CD4-positive, CD25-positive, alpha-beta regulatory T cell (primary cell): ENCODE measurements around the gene KLHDC10. TPM values are rescaled to one million over a fixed set of nuclear protein-coding genes. Genes with fewer than 3 reads are reported as not detected.

Source experiments
- ATAC-seq, 2 donors: fragments of 150-1000 bp; cut with Tn5 transposase; one replicate each; pipeline ENCODE4 v1.10.0; 2021; ENCODE audit warnings: low read depth in 2 of 2, moderate number of reproducible peaks in 2 of 2, moderate library complexity in 1 of 2
- DNase-seq, 3 donors: peaks; one replicate each; pipeline versions ENCODE4 v3.0.0 to v3.0.0-alpha.2; 2012 to 2022; ENCODE audit warnings: mixed read lengths in 1 of 3
- H3K27ac ChIP-seq: one replicate; pipeline ENCODE4 v1.7.0; 2013; ENCODE audit warnings: mild to moderate bottlenecking, low read length; ENCODE audit not compliant: insufficient read depth, poor library complexity, severe bottlenecking
- H3K27me3 ChIP-seq: one replicate; pipeline ENCODE4 v1.7.0; 2013; ENCODE audit warnings: low read length; ENCODE audit not compliant: control insufficient read depth, insufficient read depth
- H3K36me3 ChIP-seq: one replicate; pipeline ENCODE4 v1.7.0; 2013; ENCODE audit warnings: mild to moderate bottlenecking, low read length, moderate library complexity; ENCODE audit not compliant: control insufficient read depth, insufficient read depth
- H3K4me1 ChIP-seq: 2 replicates; pipeline ENCODE4 v1.7.0; 2013; ENCODE audit warnings: mild to moderate bottlenecking, low read length; ENCODE audit not compliant: insufficient read depth, control insufficient read depth, poor library complexity, severe bottlenecking
- H3K4me3 ChIP-seq: one replicate; pipeline ENCODE4 v1.7.0; 2013; ENCODE audit warnings: low read depth, mild to moderate bottlenecking, low read length, moderate library complexity
- H3K9me3 ChIP-seq, 2 experiments: 1 replicate in 1 of 2; 2 replicates in 1 of 2; pipeline ENCODE4 v1.7.0; 2013; ENCODE audit warnings: low read length in 2 of 2, mild to moderate bottlenecking in 1 of 2, moderate library complexity in 1 of 2; ENCODE audit not compliant: control insufficient read depth in 2 of 2
- H3K27ac Mint-ChIP-seq, 3 donors: one replicate each; pipeline ENCODE4 v1.8.0; 2020 to 2022; ENCODE audit warnings: mild to moderate bottlenecking in 3 of 3, mixed read lengths in 3 of 3, moderate library complexity in 2 of 3
- H3K27me3 Mint-ChIP-seq: one replicate; pipeline ENCODE4 v1.8.0; 2022; ENCODE audit warnings: mild to moderate bottlenecking, mixed read lengths
- H3K36me3 Mint-ChIP-seq: one replicate; pipeline ENCODE4 v1.8.0; 2020; ENCODE audit warnings: mixed read lengths
- H3K4me1 Mint-ChIP-seq, 4 donors: one replicate each; pipeline ENCODE4 v1.8.0; 2020 to 2022; ENCODE audit warnings: mixed read lengths in 4 of 4, mild to moderate bottlenecking in 1 of 4
- H3K4me3 Mint-ChIP-seq, 4 donors: one replicate each; pipeline ENCODE4 v1.8.0; 2020 to 2022; ENCODE audit warnings: mild to moderate bottlenecking in 4 of 4, mixed read lengths in 4 of 4, moderate library complexity in 3 of 4
- H3K9me3 Mint-ChIP-seq, 7 donors: one replicate each; pipeline ENCODE4 v1.8.0; 2020 to 2022; ENCODE audit warnings: mixed read lengths in 7 of 7, mild to moderate bottlenecking in 3 of 7, moderate library complexity in 2 of 7
- polyA plus RNA-seq, 4 donors: library from polyadenylated mRNA; unstranded; fragments of 300-500 nt; fragmentation: Illumina TruSeq; gene quantifications; one replicate each; pipeline ENCODE4 v1.2.3, GENCODE V29; 2021
- total RNA-seq: library from RNA; stranded (reverse); gene quantifications from one replicate; pipeline ENCODE4 v1.2.3, GENCODE V29; 2022

The KLHDC10 gene
- total and polyA plus RNA-seq, 5 donors from 2014 or later: 1.3 to 16.8 (median 2.4) TPM

DNA sequence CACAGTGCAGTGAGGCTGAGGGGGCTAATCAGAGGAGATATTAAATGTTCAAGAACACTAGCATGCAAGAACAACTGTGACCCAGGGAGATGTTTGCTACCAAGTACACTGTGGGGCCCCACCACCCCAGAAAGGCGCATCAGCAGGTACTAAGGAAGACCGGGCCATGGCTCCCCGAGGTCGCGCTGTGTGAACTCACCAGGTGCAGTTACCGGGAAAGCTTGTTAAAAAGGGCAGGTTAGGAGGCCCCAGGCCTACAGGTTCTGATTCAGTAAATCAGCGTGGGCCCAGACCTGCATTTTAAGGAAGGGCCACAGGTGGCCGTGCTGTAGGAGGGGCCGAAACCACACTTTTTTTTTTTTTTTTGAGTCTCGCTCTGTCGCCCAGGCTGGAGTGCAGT is 80.3 kb downstream of the KLHDC10 start:
- Histone ChIP-seq H3K36me3 (no peaks in the 10 kb centered on the region), H3K9me3 (no peaks in the 10 kb centered on the region), H3K4me3 (no peak overlapping the region), H3K4me1 (no peaks in the 10 kb centered on the region), H3K27me3 (no peaks in the 10 kb centered on the region), H3K27ac (no peak overlapping the region)
- Mint-ChIP-seq H3K27me3 (no peaks in the 10 kb centered on the region), H3K9me3 (peaks cover 0 to 3% (median 0%) of the 10 kb centered on the region in 7 donors), H3K27ac (peak overlapping the region in 1 of 3 donors; percentile 57), H3K4me3 (no peak overlapping the region), H3K4me1 (no peaks in the 10 kb centered on the region), H3K36me3 (no peaks in the 10 kb centered on the region)
- ATAC-seq (no peak), DNase-seq (no peak)

DNA sequence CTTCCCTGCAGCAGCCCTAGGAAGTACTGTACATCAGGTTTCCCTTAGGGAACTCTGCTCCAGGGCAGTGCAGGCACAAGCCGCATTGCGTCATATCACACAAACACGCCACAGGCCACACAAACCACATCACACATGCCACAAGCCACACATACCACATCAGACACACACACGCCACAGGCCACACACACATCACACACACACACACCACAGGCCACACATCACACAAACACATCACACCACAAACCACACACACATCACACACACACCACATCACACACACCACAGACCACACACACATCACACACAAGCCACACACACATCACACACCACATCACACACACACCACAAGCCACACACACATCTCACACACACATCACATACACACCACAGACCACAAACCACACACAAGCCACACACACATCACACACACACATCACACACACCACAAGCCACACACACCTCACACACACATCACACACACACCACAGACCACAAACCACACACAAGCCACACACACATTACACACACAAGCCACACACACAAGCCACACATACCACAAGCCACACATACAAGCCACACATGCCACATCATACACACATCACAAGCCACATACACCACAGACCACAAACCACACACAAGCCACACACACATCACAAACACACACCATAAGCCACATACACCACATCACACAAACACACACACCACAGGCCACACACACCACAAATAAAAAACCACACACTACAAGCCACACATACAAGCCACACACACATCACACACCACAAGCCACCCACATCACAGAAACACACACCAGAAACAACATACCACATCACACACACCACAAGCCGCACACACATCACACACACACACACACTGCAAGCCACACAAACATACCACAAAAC is 81.5 kb downstream of the KLHDC10 start:
- Histone ChIP-seq H3K4me1 (no peaks in the 10 kb centered on the region), H3K27me3 (no peaks in the 10 kb centered on the region), H3K4me3 (no peak overlapping the region), H3K9me3 (peaks cover 0 to 4% of the 10 kb centered on the region in 2 experiments), H3K36me3 (no peaks in the 10 kb centered on the region), H3K27ac (no peak overlapping the region)
- H3K27ac Mint-ChIP-seq: no peak overlapping the region
- no peaks in the 10 kb centered on the region for H3K4me1 Mint-ChIP-seq
- peaks cover 0 to 3% (median 0%) of the 10 kb centered on the region in 7 donors for H3K9me3 Mint-ChIP-seq
- no peak overlapping the region for H3K4me3 Mint-ChIP-seq
- peak in 2 of 3 donors; percentile 20 to 33 for DNase-seq
- H3K27me3 Mint-ChIP-seq: no peaks in the 10 kb centered on the region
- ATAC-seq: peak; percentile 23 to 36
- no peaks in the 10 kb centered on the region for H3K36me3 Mint-ChIP-seq

DNA sequence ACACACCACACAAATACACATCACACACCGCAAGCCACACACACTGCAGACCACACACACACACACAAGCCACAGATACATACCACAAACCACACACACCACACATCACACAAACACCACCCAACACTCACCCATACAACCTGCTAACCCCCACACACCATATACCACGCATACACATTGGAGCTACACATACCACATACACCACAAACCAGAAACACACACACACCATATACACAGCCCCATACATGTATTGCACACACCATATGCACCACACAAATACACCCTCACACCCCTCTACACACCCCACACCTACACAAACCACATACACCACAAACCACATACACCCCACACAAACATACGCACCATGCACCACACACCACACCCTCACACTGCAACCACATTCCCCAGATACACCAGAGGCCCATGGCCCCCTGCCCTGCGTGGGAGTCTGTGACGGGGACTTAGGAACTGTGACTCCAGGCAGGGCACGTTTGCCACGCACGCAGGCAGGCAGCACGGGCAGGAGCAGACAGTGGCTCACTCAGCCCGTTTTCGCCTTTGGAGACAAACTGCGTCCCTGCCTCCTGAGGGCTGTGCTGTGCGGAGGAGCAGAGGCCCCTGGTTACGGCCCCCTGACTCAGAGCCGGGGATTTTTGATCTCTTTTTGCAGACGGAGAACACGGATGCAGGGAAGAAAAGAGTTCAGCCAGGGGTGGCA is 82.3 kb downstream of the KLHDC10 start:
- Mint-ChIP-seq H3K4me3 (no peak overlapping the region), H3K27ac (no peak overlapping the region), H3K9me3 (peaks cover 0 to 3% (median 0%) of the 10 kb centered on the region in 7 donors), H3K27me3 (no peaks in the 10 kb centered on the region), H3K36me3 (peaks cover 4% of the 10 kb centered on the region), H3K4me1 (no peaks in the 10 kb centered on the region)
- H3K4me3 ChIP-seq: no peak overlapping the region
- H3K9me3 ChIP-seq: peaks cover 0 to 4% of the 10 kb centered on the region in 2 experiments
- H3K4me1 ChIP-seq: no peaks in the 10 kb centered on the region
- H3K27me3 ChIP-seq: no peaks in the 10 kb centered on the region
- ATAC-seq: no peak
- H3K27ac ChIP-seq: no peak overlapping the region
- no peaks in the 10 kb centered on the region for H3K36me3 ChIP-seq
- DNase-seq: no peak

DNA sequence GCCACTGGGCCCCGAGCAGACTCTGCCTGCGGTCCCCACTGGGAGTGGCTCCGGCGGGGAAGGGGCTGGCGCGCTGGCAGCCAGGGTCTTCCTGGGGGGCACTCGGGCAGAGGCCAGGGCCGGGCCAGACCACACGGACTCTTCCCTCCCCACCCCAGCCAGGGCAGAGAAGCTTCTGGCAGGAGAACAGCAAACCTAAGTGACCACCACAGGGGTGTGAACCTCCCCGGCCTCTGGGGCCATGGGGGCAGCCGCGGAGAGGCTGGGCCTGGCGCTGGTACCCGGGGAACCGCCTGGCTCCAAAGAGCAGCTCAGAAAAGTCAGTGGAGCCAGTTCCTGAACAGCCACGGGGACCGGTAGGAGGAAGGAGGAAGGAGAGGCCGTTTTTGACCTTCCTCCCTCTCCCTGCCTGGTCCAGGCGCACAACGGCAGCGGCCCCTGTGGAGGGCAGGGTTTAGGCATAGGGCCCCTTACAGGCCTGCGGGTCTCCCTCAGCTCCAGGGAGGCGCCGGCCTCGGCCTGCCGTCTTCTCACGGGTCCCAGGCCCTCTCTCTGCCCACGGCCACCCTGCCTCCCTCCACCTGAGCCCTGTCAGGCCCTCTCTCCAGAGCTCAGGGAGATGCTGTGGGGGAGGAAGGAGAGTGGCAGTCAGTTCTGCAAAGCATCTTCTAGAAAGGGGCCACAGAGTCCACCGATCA is 83.0 kb downstream of the KLHDC10 start:
- Histone ChIP-seq H3K36me3 (no peaks in the 10 kb centered on the region), H3K9me3 (peaks cover 0 to 4% of the 10 kb centered on the region in 2 experiments), H3K27ac (no peak overlapping the region), H3K4me1 (no peaks in the 10 kb centered on the region), H3K27me3 (no peaks in the 10 kb centered on the region), H3K4me3 (no peak overlapping the region)
- Mint-ChIP-seq H3K27ac (no peak overlapping the region), H3K4me3 (no peak overlapping the region), H3K36me3 (peaks cover 8% of the 10 kb centered on the region), H3K9me3 (peaks cover 0 to 5% (median 0%) of the 10 kb centered on the region in 7 donors), H3K27me3 (no peaks in the 10 kb centered on the region), H3K4me1 (no peaks in the 10 kb centered on the region)
- ATAC-seq (no peak), DNase-seq (no peak)

DNA sequence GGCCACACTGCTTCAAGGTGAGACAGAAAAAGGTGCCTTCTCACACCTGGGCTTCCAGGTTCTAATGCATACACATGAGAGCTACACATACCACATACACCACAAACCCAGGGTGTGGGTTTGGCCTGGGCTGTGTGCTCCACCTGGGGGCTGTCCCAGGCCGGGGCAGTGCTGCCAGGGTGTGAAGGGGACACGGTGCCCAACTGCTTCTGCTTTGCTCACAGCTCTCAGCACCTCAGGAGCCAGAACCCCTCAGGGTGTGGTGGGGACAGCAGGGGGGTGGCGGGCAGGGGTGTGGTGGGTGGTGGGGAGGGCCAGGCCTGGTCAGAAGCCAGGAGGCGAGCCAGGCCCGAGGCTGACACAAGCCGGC is 83.8 kb downstream of the KLHDC10 start:
- Mint-ChIP-seq H3K27me3 (no peaks in the 10 kb centered on the region), H3K9me3 (peaks cover 0 to 5% (median 0%) of the 10 kb centered on the region in 7 donors), H3K36me3 (peaks cover 14% of the 10 kb centered on the region), H3K4me1 (peaks cover 0 to 5% (median 0%) of the 10 kb centered on the region in 4 donors), H3K4me3 (no peak overlapping the region), H3K27ac (no peak overlapping the region)
- ATAC-seq: no peak
- no peaks in the 10 kb centered on the region for H3K27me3 ChIP-seq
- H3K4me3 ChIP-seq: no peak overlapping the region
- H3K4me1 ChIP-seq: no peaks in the 10 kb centered on the region
- DNase-seq: no peak
- no peaks in the 10 kb centered on the region for H3K36me3 ChIP-seq
- no peak overlapping the region for H3K27ac ChIP-seq
- peaks cover 0 to 4% of the 10 kb centered on the region in 2 experiments for H3K9me3 ChIP-seq

DNA sequence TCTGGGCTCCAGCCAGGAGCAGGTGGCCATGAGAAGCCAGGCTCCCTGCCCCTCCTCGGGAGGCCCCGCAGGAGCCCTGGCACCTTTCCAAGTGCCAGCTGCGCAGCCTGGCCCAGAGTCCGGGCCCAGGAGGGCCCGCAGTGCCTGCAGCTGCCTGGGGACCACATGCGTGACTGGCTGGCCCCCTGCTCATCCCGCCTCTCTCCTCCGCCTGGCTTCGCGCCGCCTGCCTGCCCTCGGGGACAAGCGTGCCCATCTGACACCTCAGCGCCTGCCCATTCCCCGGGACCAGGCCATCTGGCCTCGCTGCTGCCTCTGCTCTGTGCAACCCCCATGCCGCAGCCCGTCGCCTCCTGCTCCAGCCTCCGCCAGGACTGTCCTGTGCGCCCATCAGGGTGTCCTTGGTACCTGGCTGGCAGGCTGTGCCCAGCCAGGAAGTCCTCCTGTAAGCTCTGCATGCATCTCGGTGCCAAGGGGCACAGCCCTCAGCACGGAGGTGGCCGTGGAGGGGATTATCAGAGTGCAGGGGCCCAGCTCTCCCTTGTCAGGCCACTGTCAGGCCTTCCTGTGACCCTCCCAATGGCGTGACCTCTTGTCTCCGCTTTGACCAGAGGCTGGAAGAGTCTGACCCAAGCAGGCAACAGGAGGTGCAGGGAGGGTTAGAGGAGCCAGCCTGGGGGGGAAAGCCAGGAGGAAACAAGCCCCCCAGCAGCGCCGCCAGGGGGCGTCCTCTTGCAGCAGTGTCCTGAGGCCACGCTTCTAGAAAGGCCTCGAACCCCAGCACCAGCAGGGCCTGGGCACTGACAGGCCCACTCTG is 84.4 kb downstream of the KLHDC10 start:
- no peaks in the 10 kb centered on the region for H3K4me1 ChIP-seq
- DNase-seq: no peak
- ATAC-seq: no peak
- no peak overlapping the region for H3K4me3 Mint-ChIP-seq
- H3K27me3 Mint-ChIP-seq: no peaks in the 10 kb centered on the region
- no peak overlapping the region for H3K27ac Mint-ChIP-seq
- no peak overlapping the region for H3K27ac ChIP-seq
- H3K36me3 Mint-ChIP-seq: peaks cover 18% of the 10 kb centered on the region
- H3K4me3 ChIP-seq: no peak overlapping the region
- peaks cover 0 to 4% of the 10 kb centered on the region in 2 experiments for H3K9me3 ChIP-seq
- no peaks in the 10 kb centered on the region for H3K36me3 ChIP-seq
- peaks cover 0 to 5% (median 0%) of the 10 kb centered on the region in 4 donors for H3K4me1 Mint-ChIP-seq
- H3K27me3 ChIP-seq: no peaks in the 10 kb centered on the region
- H3K9me3 Mint-ChIP-seq: peaks cover 0 to 5% (median 0%) of the 10 kb centered on the region in 7 donors

DNA sequence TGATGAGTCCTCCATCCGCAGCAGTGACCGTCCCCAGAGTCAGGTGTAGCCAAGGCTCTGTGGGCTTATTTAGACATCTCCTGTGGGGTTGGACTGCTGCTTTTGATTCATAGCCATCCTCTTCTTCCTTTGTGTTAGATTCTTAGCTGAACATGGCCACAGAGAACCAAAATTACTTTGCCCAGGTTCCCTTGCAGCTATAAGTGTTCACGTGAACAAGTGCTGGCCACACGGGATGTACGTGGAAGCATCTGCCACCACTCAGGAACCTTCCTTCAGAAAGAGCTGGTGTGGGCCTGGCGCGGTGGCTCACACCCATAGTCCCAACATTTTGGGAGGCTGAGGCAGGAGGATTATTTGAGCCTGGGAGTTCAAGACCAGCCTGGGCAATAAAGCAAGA is 85.8 kb downstream of the KLHDC10 start:
- no peaks in the 10 kb centered on the region for H3K27me3 ChIP-seq
- Mint-ChIP-seq H3K27me3 (no peaks in the 10 kb centered on the region), H3K36me3 (peaks cover 31% of the 10 kb centered on the region), H3K4me1 (peaks cover 0 to 5% (median 0%) of the 10 kb centered on the region in 4 donors), H3K27ac (no peak overlapping the region), H3K4me3 (no peak overlapping the region), H3K9me3 (peaks cover 0 to 8% (median 0%) of the 10 kb centered on the region in 7 donors)
- ATAC-seq (no peak), DNase-seq (no peak)
- no peak overlapping the region for H3K27ac ChIP-seq
- peaks cover 8% of the 10 kb centered on the region for H3K36me3 ChIP-seq
- H3K9me3 ChIP-seq: peaks cover 0 to 4% of the 10 kb centered on the region in 2 experiments
- H3K4me3 ChIP-seq: no peak overlapping the region
- no peaks in the 10 kb centered on the region for H3K4me1 ChIP-seq
